Naive B cell (primary cell): ENCODE results near the gene C1orf87. TPM values are rescaled to one million over a fixed set of nuclear protein-coding genes. Genes with fewer than 3 reads are reported as not detected.

Source experiments
- ATAC-seq, 2 donors: fragments of 150-1000 bp; cut with Tn5 transposase; 2 replicates each; pipeline ENCODE4 v1.10.0; 2021; ENCODE audit warnings: low read depth in 2 of 2, mild to moderate bottlenecking in 2 of 2, moderate library complexity in 2 of 2
- DNase-seq: peaks from one replicate; pipeline ENCODE4 v3.0.0; 2022
- H3K27ac Mint-ChIP-seq, 6 donors: one replicate each; pipeline ENCODE4 v1.8.0; 2020 to 2022; ENCODE audit warnings: mild to moderate bottlenecking in 6 of 6, mixed read lengths in 6 of 6, moderate library complexity in 5 of 6, inconsistent platforms in 2 of 6
- H3K27me3 Mint-ChIP-seq, 3 donors: one replicate each; pipeline ENCODE4 v1.8.0; 2021 to 2022; ENCODE audit warnings: mixed read lengths in 3 of 3, mild to moderate bottlenecking in 1 of 3
- H3K36me3 Mint-ChIP-seq, 2 donors: one replicate each; pipeline ENCODE4 v1.8.0; 2020 to 2022; ENCODE audit warnings: mixed read lengths in 2 of 2, inconsistent platforms in 1 of 2, mild to moderate bottlenecking in 1 of 2
- H3K4me1 Mint-ChIP-seq, 3 donors: one replicate each; pipeline ENCODE4 v1.8.0; 2020 to 2022; ENCODE audit warnings: mixed read lengths in 3 of 3, inconsistent platforms in 1 of 3, mild to moderate bottlenecking in 1 of 3, moderate library complexity in 1 of 3
- H3K4me3 Mint-ChIP-seq, 8 donors: one replicate each; pipeline ENCODE4 v1.8.0; 2020 to 2022; ENCODE audit warnings: mild to moderate bottlenecking in 8 of 8, mixed read lengths in 8 of 8, moderate library complexity in 8 of 8, inconsistent platforms in 2 of 8
- H3K9me3 Mint-ChIP-seq, 7 donors: one replicate each; pipeline ENCODE4 v1.8.0; 2020 to 2022; ENCODE audit warnings: mixed read lengths in 7 of 7, mild to moderate bottlenecking in 5 of 7, inconsistent platforms in 2 of 7, moderate library complexity in 1 of 7
- polyA plus RNA-seq, 6 donors: library from polyadenylated mRNA; unstranded; fragments of 300-500 nt; fragmentation: Illumina TruSeq; gene quantifications; one replicate each; pipeline ENCODE4 v1.2.3, GENCODE V29; 2021; ENCODE audit warnings: low read depth in 6 of 6

Gene C1orf87
- polyA plus RNA-seq, 6 donors from 2014 or later, result not detected

DNA sequence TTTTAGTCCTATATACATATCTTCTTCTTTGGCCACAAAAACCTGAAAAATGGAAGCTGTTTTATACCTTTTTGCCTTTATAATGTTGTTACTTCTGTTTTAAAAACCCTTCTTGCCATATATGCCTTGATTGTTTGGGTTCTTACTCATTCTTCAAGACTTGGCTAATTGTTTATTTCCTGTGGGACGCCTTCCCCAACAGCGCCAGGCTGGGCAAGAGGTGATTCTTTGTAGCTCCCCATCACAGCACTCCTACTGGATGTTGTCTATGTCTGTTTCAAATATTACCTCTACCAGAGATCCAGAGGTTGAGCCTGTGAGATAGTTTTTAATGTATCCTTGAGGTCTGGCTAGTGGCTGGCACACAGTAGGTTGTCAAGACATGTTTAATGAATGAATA is 73.8 kb downstream of the C1orf87 start:
- no peak overlapping the region for H3K27ac Mint-ChIP-seq
- DNase-seq, result no peak
- H3K9me3 Mint-ChIP-seq, result peaks cover 0 to 3% (median 0%) of the 10 kb centered on the region in 7 donors
- H3K4me1 Mint-ChIP-seq, result no peaks in the 10 kb centered on the region
- H3K27me3 Mint-ChIP-seq, result peaks cover 11 to 25% (median 19%) of the 10 kb centered on the region in 3 donors
- H3K36me3 Mint-ChIP-seq, result no peaks in the 10 kb centered on the region
- no peak overlapping the region for H3K4me3 Mint-ChIP-seq
- no peak for ATAC-seq

DNA sequence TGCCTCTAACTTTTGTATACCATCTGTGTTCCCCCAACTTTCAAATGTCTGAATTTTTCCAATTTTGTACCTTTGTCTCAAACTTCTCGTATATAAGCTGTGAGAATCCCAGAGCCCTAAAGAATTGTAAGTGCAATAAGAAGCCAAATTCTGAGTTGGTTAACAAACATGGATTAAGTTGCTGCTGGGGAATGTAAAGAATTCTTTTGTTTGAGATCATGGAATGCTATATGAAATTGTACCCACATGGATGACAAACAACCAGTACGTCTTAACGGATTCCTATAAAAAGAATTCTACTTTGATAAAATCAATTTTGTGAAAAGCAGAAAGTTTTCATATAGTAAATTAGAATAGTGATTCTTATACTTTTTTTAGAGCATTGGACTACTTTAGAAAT is 74.6 kb downstream of the C1orf87 start:
- Mint-ChIP-seq H3K27ac (no peak overlapping the region), H3K9me3 (peaks cover 0 to 3% (median 0%) of the 10 kb centered on the region in 7 donors), H3K4me3 (no peak overlapping the region), H3K4me1 (no peaks in the 10 kb centered on the region), H3K36me3 (no peaks in the 10 kb centered on the region), H3K27me3 (peaks cover 11 to 25% (median 19%) of the 10 kb centered on the region in 3 donors)
- no peak for DNase-seq
- no peak for ATAC-seq

DNA sequence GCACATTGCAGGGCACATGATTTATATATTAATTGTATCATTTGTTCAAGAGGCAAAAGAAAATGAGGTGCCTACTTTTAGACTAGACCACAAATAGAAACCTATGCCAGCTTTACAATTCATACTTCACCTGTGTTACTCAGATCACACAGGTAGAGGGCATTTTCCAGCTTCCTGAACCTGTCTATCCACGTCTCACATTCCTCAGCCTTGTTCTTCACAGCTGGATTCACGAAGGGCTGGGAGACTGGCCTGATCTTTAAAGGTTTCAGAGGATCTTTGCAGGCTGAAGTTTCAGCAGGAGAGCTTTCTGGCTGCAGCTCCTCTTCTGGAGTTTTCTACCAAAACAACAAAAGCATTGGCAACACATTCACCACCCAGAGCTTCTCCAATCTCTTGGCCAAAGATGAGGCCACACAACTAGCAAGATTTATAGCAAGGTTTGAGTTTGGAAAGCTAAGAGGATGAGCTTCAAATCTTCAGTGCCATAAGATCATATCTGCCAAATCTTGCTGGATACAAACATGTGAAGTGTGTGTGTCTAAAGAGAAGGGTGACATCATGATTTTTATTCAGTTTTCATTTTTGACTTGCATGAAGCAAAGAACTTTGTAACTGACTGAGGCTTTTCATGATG is 76.0 kb downstream of the C1orf87 start:
- no peak overlapping the region for H3K27ac Mint-ChIP-seq
- H3K4me3 Mint-ChIP-seq, result no peak overlapping the region
- DNase-seq (no peak), ATAC-seq (no peak)
- no peaks in the 10 kb centered on the region for H3K4me1 Mint-ChIP-seq
- H3K9me3 Mint-ChIP-seq, result peaks cover 0 to 3% (median 0%) of the 10 kb centered on the region in 7 donors
- H3K27me3 Mint-ChIP-seq, result peaks cover 11 to 25% (median 19%) of the 10 kb centered on the region in 3 donors
- H3K36me3 Mint-ChIP-seq, result no peaks in the 10 kb centered on the region

DNA sequence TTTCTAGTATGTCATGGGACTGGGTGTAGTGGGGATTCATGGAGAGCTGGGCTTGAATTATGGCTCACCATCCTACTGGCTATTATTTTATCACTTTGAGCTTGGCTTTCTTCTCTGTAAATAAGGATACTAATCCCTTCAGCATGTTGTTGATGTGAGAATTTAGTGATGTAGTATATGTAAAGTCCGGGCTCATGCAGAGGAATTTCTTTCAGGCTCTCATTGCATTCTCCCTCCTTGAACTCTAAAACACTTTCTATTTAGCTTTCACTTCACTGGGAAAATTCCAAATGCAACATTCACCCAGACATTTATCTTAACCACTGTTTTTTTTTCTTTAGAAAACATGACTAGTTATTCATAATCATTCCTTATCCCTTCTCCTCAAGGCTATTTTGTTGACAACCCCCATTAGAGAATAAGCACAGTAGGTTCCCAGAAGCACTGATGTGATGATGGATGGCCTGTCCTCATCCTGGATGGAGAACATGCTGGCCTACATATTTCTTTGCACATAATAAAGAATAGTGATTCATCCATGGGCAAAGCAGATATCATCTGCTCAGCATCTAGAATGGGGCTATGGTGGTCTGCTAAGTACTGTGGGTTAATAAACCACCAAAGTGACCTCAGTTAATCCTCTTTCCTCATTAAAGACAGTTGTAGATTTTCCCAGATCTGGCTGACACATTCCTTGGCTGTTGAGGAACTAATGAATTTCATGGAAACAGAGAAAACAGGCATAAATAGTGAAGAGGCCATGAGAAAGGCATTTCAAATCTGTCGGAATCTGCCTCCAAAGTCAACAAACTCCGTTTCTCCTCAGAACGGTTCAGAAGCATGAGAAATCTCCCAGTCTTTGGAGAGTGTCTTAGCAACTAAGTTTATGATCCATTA is 79.0 kb downstream of the C1orf87 start:
- no peak overlapping the region for H3K4me3 Mint-ChIP-seq
- DNase-seq (no peak), ATAC-seq (no peak)
- H3K4me1 Mint-ChIP-seq, result no peaks in the 10 kb centered on the region
- H3K27me3 Mint-ChIP-seq, result peaks cover 6 to 21% (median 20%) of the 10 kb centered on the region in 3 donors
- H3K9me3 Mint-ChIP-seq, result no peaks in the 10 kb centered on the region
- no peak overlapping the region for H3K27ac Mint-ChIP-seq
- H3K36me3 Mint-ChIP-seq, result no peaks in the 10 kb centered on the region

DNA sequence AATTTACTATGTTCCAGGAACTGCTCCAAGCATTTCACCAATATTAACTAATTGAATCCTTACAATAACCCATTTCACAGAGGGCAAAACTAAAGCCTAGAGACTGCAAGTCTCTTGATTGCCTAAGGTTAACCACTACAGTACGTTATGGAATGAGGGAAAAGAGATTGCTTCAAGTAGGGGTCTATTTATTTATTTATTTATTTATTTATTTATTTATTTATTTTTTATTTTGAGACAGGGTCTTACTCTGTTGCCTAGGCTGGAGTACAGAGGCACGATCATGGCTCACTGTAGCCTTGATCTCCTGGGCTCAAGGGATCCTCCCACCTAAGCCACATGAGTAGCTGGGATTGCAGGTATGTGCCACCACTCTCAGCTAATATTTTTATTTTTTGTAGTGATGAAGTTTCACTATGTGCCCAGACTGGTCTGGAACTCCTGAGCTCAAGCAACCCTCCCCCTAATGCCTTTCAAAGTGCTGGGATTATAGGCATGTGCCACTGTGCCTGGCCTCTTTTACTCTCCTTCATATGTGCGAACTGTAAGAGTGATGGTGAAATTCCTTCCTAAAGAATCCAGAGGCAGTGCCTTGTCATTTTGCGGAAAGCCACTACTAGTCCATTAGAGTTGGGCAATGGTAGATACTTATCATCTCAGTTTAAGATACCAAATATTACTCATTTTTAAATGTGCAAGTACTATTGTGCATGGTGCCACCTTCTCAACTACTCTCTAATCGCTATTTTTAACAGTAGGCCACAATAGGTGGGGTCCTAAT is 81.3 kb downstream of the C1orf87 start:
- H3K9me3 Mint-ChIP-seq, result no peaks in the 10 kb centered on the region
- no peak for DNase-seq

DNA sequence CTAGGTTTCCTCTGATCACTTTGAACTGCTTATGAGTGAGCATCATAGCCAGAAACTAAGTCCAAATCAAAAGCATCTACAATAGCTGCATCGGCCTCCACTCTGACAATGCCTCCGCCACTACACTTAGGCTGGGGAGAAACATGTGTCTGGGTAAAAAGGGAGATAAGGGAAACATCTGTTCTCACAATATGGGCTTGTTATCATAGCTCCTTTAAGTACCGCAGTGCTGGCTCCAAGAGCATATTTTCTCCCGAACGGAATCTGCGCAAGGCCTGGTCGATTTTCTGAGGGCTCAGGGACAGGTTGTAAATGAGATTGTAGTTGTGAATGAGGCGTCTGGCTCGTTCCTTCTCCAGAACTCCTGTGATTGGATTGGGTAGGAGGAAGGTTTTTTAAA is 83.1 kb downstream of the C1orf87 start:
- Mint-ChIP-seq H3K9me3 (no peaks in the 10 kb centered on the region), H3K4me1 (no peaks in the 10 kb centered on the region), H3K36me3 (no peaks in the 10 kb centered on the region), H3K27me3 (peaks cover 0 to 7% (median 5%) of the 10 kb centered on the region in 3 donors), H3K4me3 (no peak overlapping the region), H3K27ac (peak overlapping the region in 1 of 6 donors; percentile 23)
- DNase-seq (no peak), ATAC-seq (no peak)

More for the DNA sequence above, 81.3 kb downstream of the C1orf87 start:
- Mint-ChIP-seq H3K36me3 (no peaks in the 10 kb centered on the region), H3K4me1 (no peaks in the 10 kb centered on the region), H3K4me3 (no peak overlapping the region), H3K27ac (no peak overlapping the region), H3K27me3 (peaks cover 5 to 20% (median 12%) of the 10 kb centered on the region in 3 donors)
- no peak for ATAC-seq

DNA sequence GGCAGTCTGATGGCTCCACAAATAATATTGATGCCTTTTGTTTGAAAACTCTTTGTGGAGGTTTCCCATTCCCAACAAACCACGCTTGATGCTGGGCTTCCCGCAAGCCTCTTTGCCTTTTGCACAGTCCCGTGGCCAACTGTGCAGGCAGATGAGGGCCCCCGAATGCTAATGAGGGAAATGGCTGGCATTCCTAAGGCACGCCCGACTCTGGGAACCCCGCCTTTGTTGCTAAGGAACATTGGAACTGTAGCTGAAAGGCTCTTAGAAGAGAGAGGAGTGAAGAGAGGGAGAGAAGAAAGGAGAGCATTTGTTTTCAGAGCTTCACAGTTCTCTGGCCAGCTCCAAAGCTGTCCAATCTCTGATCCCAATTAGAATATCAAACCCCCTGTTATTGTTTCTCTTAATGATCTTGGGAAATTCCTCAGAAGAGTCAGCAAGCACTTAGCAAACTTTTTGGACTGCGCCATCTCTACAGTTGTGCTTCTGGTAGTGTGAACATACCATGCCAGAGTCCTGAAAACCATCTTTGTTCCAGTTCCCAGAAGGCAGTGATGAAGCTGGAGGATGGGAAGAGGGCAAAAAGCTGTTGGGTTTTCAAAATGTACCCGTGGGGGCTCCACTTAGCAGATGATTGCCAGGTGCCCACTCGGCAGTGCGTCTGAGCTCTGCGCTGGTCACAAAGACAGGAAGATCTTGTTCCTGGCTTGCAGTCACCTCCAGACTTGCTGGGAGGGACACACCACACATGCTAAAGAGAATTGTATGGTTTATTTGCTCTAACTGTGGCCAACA is 86.9 kb downstream of the C1orf87 start:
- no peak for DNase-seq
- Mint-ChIP-seq H3K27me3 (peaks cover 0 to 4% (median 4%) of the 10 kb centered on the region in 3 donors), H3K36me3 (no peaks in the 10 kb centered on the region), H3K9me3 (peaks cover 0 to 2% (median 0%) of the 10 kb centered on the region in 7 donors), H3K27ac (no peak overlapping the region), H3K4me1 (no peaks in the 10 kb centered on the region), H3K4me3 (no peak overlapping the region)
- no peak for ATAC-seq

DNA sequence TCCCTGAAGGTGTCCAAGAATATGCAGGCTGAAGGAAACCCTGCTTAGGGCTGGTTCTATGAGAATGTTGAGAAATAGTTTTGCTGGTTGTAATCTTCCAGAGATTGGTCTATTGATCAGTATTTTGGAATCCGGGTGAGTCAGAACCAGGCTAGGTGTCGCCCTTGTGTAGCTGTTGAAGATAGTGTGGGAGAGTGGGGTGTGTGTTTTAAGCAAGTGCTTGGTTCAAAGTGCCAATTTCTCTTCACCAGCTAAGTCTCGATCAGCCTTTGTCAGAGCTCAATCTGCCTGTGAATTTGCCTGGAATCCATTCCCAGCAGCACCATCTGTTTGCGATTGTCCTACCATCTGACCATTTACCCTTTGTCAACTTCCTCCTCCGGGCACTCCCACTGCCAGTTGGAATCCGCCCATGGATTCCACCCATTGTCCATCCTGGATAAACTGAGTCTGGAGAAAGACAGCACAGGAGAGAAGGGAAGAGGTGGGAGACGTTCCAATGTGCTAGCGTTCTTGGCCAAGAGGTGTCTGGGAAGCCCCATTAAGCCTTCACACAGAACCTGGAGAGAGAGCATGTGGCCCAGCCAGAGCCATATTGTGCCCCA is 87.6 kb downstream of the C1orf87 start:
- Mint-ChIP-seq H3K9me3 (peaks cover 0 to 2% (median 0%) of the 10 kb centered on the region in 7 donors), H3K4me1 (no peaks in the 10 kb centered on the region), H3K4me3 (no peak overlapping the region), H3K27me3 (peaks cover 0 to 4% (median 4%) of the 10 kb centered on the region in 3 donors), H3K36me3 (no peaks in the 10 kb centered on the region), H3K27ac (no peak overlapping the region)
- no peak for DNase-seq
- ATAC-seq, result no peak

DNA sequence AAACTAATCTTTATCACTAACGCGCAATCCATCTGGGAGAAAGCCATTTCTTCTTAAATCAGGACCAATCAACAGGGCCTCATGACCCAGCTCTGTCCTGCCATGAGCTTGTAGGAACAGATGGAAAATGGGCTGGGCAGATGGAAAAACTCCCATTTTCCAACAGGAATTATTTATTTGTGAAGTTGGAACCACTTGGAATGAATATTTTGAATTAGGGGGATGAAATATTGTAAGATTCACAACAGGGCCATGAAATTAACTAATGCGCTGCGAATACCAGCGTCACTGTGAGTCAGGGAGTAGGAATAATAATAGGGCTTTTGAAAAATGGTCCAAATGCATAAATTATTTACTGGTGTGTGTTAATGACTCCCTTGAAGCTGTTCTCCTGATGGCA is 93.9 kb downstream of the C1orf87 start:
- peaks cover 0 to 2% (median 0%) of the 10 kb centered on the region in 7 donors for H3K9me3 Mint-ChIP-seq
- H3K4me1 Mint-ChIP-seq, result no peaks in the 10 kb centered on the region
- H3K27ac Mint-ChIP-seq, result no peak overlapping the region
- no peaks in the 10 kb centered on the region for H3K36me3 Mint-ChIP-seq
- H3K27me3 Mint-ChIP-seq, result peaks cover 5 to 23% (median 20%) of the 10 kb centered on the region in 3 donors
- ATAC-seq, result no peak
- DNase-seq, result no peak
- no peak overlapping the region for H3K4me3 Mint-ChIP-seq

DNA sequence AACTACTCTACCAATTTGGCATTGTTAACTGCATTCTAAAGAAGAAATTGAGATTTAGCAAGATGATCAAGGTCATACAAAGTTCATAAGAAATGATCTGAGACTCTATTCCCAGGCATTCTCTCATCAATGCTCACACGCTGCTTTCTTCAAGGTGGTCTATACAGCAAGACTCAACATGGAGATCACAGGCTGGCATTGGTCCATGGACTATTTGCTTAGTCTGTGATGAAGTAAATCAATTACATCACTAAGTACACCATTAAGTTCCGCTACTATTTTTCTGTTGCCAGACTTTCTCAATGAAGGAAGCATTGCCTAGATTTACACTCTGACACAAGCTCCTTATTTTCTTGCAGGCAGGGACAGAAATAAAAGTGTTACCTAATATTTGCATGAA is 95.1 kb downstream of the C1orf87 start:
- H3K4me1 Mint-ChIP-seq, result no peaks in the 10 kb centered on the region
- no peak for ATAC-seq

DNA sequence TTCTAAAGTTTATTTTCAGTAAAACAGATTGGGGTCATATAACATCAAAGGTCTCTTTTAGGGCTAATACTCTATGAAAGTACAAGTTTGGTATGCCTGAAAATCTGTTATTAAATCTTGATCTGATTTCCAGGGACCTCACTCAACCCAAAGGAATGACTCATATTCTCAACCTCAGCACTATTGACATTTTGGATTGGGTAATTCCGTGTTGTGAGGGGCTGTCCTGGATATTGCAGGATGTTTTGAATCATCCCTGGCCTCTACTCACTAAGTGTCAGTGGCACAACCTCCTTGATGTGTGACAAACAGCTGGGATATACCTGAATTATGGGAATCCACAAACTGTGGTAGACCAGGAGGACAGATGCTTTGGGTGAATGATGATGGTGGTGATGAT is 95.5 kb downstream of the C1orf87 start:
- Mint-ChIP-seq H3K4me3 (no peak overlapping the region), H3K27me3 (peaks cover 11 to 26% (median 20%) of the 10 kb centered on the region in 3 donors), H3K4me1 (no peaks in the 10 kb centered on the region), H3K36me3 (no peaks in the 10 kb centered on the region), H3K27ac (no peak overlapping the region), H3K9me3 (no peaks in the 10 kb centered on the region)
- no peak for DNase-seq
- no peak for ATAC-seq

More for the DNA sequence above, 95.1 kb downstream of the C1orf87 start:
- H3K9me3 Mint-ChIP-seq, result no peaks in the 10 kb centered on the region
- DNase-seq, result no peak
- no peak overlapping the region for H3K4me3 Mint-ChIP-seq
- H3K27me3 Mint-ChIP-seq, result peaks cover 6 to 26% (median 20%) of the 10 kb centered on the region in 3 donors
- H3K36me3 Mint-ChIP-seq, result no peaks in the 10 kb centered on the region
- H3K27ac Mint-ChIP-seq, result no peak overlapping the region

DNA sequence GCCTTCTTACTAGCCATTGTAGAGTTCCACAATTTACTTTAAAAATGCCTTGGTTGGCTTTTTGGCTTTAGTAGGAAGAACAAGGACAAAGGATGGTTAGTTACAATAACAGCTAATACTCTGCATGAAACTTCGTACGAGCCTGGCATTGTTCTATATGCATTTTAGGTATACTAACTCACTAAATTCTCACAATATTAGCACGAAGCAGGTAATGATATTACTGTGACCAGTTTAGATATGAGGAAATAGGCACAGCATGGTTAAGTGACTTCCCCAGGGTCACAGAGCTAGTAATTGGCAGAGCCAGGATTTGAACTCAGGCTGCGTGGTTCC is 96.5 kb downstream of the C1orf87 start:
- no peaks in the 10 kb centered on the region for H3K36me3 Mint-ChIP-seq
- no peaks in the 10 kb centered on the region for H3K9me3 Mint-ChIP-seq
- H3K4me1 Mint-ChIP-seq, result no peaks in the 10 kb centered on the region
- ATAC-seq (no peak), DNase-seq (no peak)
- no peak overlapping the region for H3K27ac Mint-ChIP-seq
- H3K27me3 Mint-ChIP-seq, result peaks cover 20 to 35% (median 20%) of the 10 kb centered on the region in 3 donors
- H3K4me3 Mint-ChIP-seq, result no peak overlapping the region
